ENCODE measurements around the gene POLR2M. TPM values are rescaled to one million over a fixed set of nuclear protein-coding genes. Genes with fewer than 3 reads are reported as not detected.

The POLR2M gene
- polyA plus RNA-seq, 1 donor from 2014 or later: 204 TPM

- no peaks in the 10 kb centered on the region for H3K9me3 ChIP-seq (ENCODE audit: low read length)
- no peaks in the 10 kb centered on the region for H3K36me3 ChIP-seq (ENCODE audit: insufficient read depth, low read length)
- H3F3A ChIP-seq (ENCODE audit: insufficient read depth, low read length, poor library complexity, severe bottlenecking): no peaks in the 10 kb centered on the region
- no peak overlapping the region for H3K27ac ChIP-seq (ENCODE audit: low read length)
- no peaks in the 10 kb centered on the region for H3K9me2 ChIP-seq (ENCODE audit: insufficient read depth, low read length)
- H3K4me3 ChIP-seq (ENCODE audit: low read length): no peak overlapping the region
- H3K4me2 ChIP-seq (ENCODE audit: low read length): no peak overlapping the region
- no peak overlapping the region for H2AFZ ChIP-seq (ENCODE audit: low read depth, low read length)
- TF ChIP-seq RAD21 (conservative IDR thresholded peaks at IDR 0.05) (no peak), EZH2 (IDR thresholded peaks at IDR 0.05; ENCODE audit: borderline replicate concordance, insufficient read depth, low read length, poor library complexity, severe bottlenecking) (no peak), SMC3 (conservative IDR thresholded peaks at IDR 0.05; ENCODE audit: poor library complexity) (no peak), TAF1 (IDR thresholded peaks at IDR 0.05; ENCODE audit: low read depth) (no peak), EP300 (conservative IDR thresholded peaks at IDR 0.05; ENCODE audit: poor library complexity, severe bottlenecking) (no peak), REST (IDR thresholded peaks at IDR 0.05; ENCODE audit: borderline replicate concordance) (no peak), CTCF (IDR thresholded peaks at IDR 0.05; ENCODE audit: poor library complexity, severe bottlenecking) (no peak), POLR2AphosphoS5 (IDR thresholded peaks at IDR 0.05) (no peak), MXI1 (conservative IDR thresholded peaks at IDR 0.05; ENCODE audit: poor library complexity, severe bottlenecking) (no peak)
- no peaks in the 10 kb centered on the region for H4K20me1 ChIP-seq (ENCODE audit: insufficient read depth)
- no peaks in the 10 kb centered on the region for H3K79me2 ChIP-seq (replicated peaks; ENCODE audit: insufficient read depth, low read length)
- H3K27me3 ChIP-seq (ENCODE audit: insufficient read depth, low read depth, low read length): no peaks in the 10 kb centered on the region
- no peak overlapping the region for H3K9ac ChIP-seq (ENCODE audit: low read length)
These were observed 28.3 kb downstream of the POLR2M start for GRCh38 chr15:57734860-57735259.

GRCh38 chr15:57735431-57735830, 28.9 kb downstream of the POLR2M start:
- TF ChIP-seq REST (IDR thresholded peaks at IDR 0.05; ENCODE audit: borderline replicate concordance) (no peak), EZH2 (IDR thresholded peaks at IDR 0.05; ENCODE audit: borderline replicate concordance, insufficient read depth, low read length, poor library complexity, severe bottlenecking) (no peak), CTCF (IDR thresholded peaks at IDR 0.05; ENCODE audit: poor library complexity, severe bottlenecking) (no peak), TAF1 (IDR thresholded peaks at IDR 0.05; ENCODE audit: low read depth) (no peak), POLR2AphosphoS5 (IDR thresholded peaks at IDR 0.05) (no peak)
- Histone ChIP-seq H3K4me3 (ENCODE audit: low read length) (no peak overlapping the region), H3K27ac (ENCODE audit: low read length) (no peak overlapping the region), H3K9me2 (ENCODE audit: insufficient read depth, low read length) (no peaks in the 10 kb centered on the region), H3K9ac (ENCODE audit: low read length) (no peak overlapping the region), H2AFZ (ENCODE audit: low read depth, low read length) (no peak overlapping the region), H3K4me2 (ENCODE audit: low read length) (no peak overlapping the region), H3K9me3 (ENCODE audit: low read length) (no peaks in the 10 kb centered on the region), H3F3A (ENCODE audit: insufficient read depth, low read length, poor library complexity, severe bottlenecking) (no peaks in the 10 kb centered on the region), H4K20me1 (ENCODE audit: insufficient read depth) (no peaks in the 10 kb centered on the region), H3K79me2 (replicated peaks; ENCODE audit: insufficient read depth, low read length) (no peaks in the 10 kb centered on the region), H3K27me3 (ENCODE audit: insufficient read depth, low read depth, low read length) (no peaks in the 10 kb centered on the region), H3K36me3 (ENCODE audit: insufficient read depth, low read length) (no peaks in the 10 kb centered on the region)
